CD14-positive monocyte (primary cell): Measurements from ENCODE around the gene WWOX. TPM values are rescaled to one million over a fixed set of nuclear protein-coding genes. Genes with fewer than 3 reads are reported as not detected.

Experiments used
- DNase-seq, 3 donors: peaks; one replicate each; pipeline ENCODE4 v3.0.0-alpha.2; 2011 to 2022
- H2AFZ ChIP-seq: 2 replicates; pipeline ENCODE4 v1.6.0; 2012; ENCODE audit warnings: mild to moderate bottlenecking, low read depth, low read length, inconsistent platforms; ENCODE audit not compliant: insufficient read depth, poor library complexity, severe bottlenecking
- H3K27ac ChIP-seq, 2 donors: 1 replicate in 1 of 2; 2 replicates in 1 of 2; pipeline ENCODE4 v1.5.1; 2012 to 2013; ENCODE audit warnings: low read length in 2 of 2, control low read depth in 1 of 2, inconsistent platforms in 1 of 2, low read depth in 1 of 2, mild to moderate bottlenecking in 1 of 2
- H3K27me3 ChIP-seq, 2 donors: one replicate each; pipeline versions ENCODE4 v1.6.0 to v1.6.1; 2011 to 2013; ENCODE audit warnings: low read length in 2 of 2; ENCODE audit not compliant: control insufficient read depth in 2 of 2, insufficient read depth in 2 of 2
- H3K36me3 ChIP-seq, 2 donors: replicated peaks in 1 of 2; 1 replicate in 1 of 2; 2 replicates in 1 of 2; pipeline versions ENCODE4 v1.5.1 to v1.6.1; 2012 to 2013; ENCODE audit warnings: low read length in 2 of 2, control low read depth in 1 of 2, inconsistent platforms in 1 of 2, mild to moderate bottlenecking in 1 of 2; ENCODE audit not compliant: insufficient read depth in 2 of 2, control insufficient read depth in 1 of 2
- H3K4me1 ChIP-seq, 2 donors: 1 replicate in 1 of 2; 2 replicates in 1 of 2; pipeline versions ENCODE4 v1.5.1 to v1.6.1; 2012 to 2013; ENCODE audit warnings: low read length in 2 of 2, control low read depth in 1 of 2, inconsistent platforms in 1 of 2, mild to moderate bottlenecking in 1 of 2, moderate library complexity in 1 of 2; ENCODE audit not compliant: insufficient read depth in 2 of 2, control insufficient read depth in 1 of 2
- H3K4me2 ChIP-seq: replicated peaks from 2 replicates; pipeline ENCODE3; 2012; ENCODE audit warnings: low read length, moderate library complexity, mild to moderate bottlenecking; ENCODE audit not compliant: poor library complexity, severe bottlenecking; ENCODE audit errors: extremely low read depth
- H3K4me3 ChIP-seq, 3 experiments: fragments of 200-600 bp in 1 of 3; sonication (generic) in 1 of 3; replicated peaks in 1 of 3; 1 replicate in 2 of 3; 2 replicates in 1 of 3; pipeline ENCODE4 v1.5.1; 2011 to 2013; ENCODE audit warnings: low read length in 3 of 3, mild to moderate bottlenecking in 3 of 3, control low read depth in 2 of 3, low read depth in 2 of 3, inconsistent platforms in 1 of 3, moderate library complexity in 1 of 3
- H3K79me2 ChIP-seq: 2 replicates; pipeline ENCODE4 v1.6.0; 2012; ENCODE audit warnings: mild to moderate bottlenecking, control low read depth, inconsistent platforms, low read length, moderate library complexity; ENCODE audit not compliant: insufficient read depth
- H3K9ac ChIP-seq: 2 replicates; pipeline ENCODE4 v1.6.0; 2017; ENCODE audit warnings: low read length, mild to moderate bottlenecking; ENCODE audit not compliant: insufficient read depth, poor library complexity, severe bottlenecking
- H3K9me3 ChIP-seq, 2 donors: replicated peaks in 1 of 2; 1 replicate in 1 of 2; 2 replicates in 1 of 2; pipeline versions ENCODE4 v1.5.1 to v1.6.1; 2012 to 2013; ENCODE audit warnings: low read length in 2 of 2, control low read depth in 1 of 2; ENCODE audit not compliant: control insufficient read depth in 1 of 2, insufficient read depth in 1 of 2
- H4K20me1 ChIP-seq: 2 replicates; pipeline ENCODE4 v1.6.0; 2012; ENCODE audit warnings: mild to moderate bottlenecking, low read length, control low read depth, moderate library complexity; ENCODE audit not compliant: insufficient read depth
- H3K27ac Mint-ChIP-seq, 7 donors: one replicate each; pipeline ENCODE4 v1.8.0; 2020; ENCODE audit warnings: mild to moderate bottlenecking in 7 of 7, mixed read lengths in 7 of 7, moderate library complexity in 6 of 7, inconsistent platforms in 2 of 7
- H3K27me3 Mint-ChIP-seq, 3 donors: one replicate each; pipeline ENCODE4 v1.8.0; 2021 to 2022; ENCODE audit warnings: low read depth in 3 of 3, mild to moderate bottlenecking in 3 of 3, mixed read lengths in 3 of 3, moderate library complexity in 3 of 3, inconsistent platforms in 1 of 3
- H3K36me3 Mint-ChIP-seq, 2 donors: one replicate each; pipeline ENCODE4 v1.8.0; 2020; ENCODE audit warnings: mixed read lengths in 2 of 2, inconsistent platforms in 1 of 2, mild to moderate bottlenecking in 1 of 2
- H3K4me1 Mint-ChIP-seq: one replicate; pipeline ENCODE4 v1.8.0; 2020; ENCODE audit warnings: mild to moderate bottlenecking, mixed read lengths
- H3K4me3 Mint-ChIP-seq, 2 donors: one replicate each; pipeline ENCODE4 v1.8.0; 2020; ENCODE audit warnings: mild to moderate bottlenecking in 2 of 2, mixed read lengths in 2 of 2, moderate library complexity in 1 of 2
- H3K9me3 Mint-ChIP-seq, 7 donors: one replicate each; pipeline ENCODE4 v1.8.0; 2020 to 2022; ENCODE audit warnings: mixed read lengths in 7 of 7, mild to moderate bottlenecking in 6 of 7, moderate library complexity in 6 of 7, inconsistent platforms in 2 of 7
- CTCF ChIP-seq: fragments of 200-600 bp; IDR thresholded peaks from one replicate; pipeline ENCODE4 v1.8.0; 2022; ENCODE audit warnings: antibody characterized with exemption, mild to moderate bottlenecking
- WGBS: methylation state at CpG from one replicate; pipeline ENCODE4 v1.1.5; 2013; ENCODE audit warnings: missing lambda C conversion rate; ENCODE audit not compliant: insufficient coverage; 5-methylcytosine and 5-hydroxymethylcytosine counted together
- intact Hi-C, 2 donors: fragments of 100-400 bp; cut with micrococcal nuclease; formaldehyde crosslinking; loops; one replicate each; pipeline versions ENCODE4 v1.15.0 to v1.15.1; 2023
- polyA plus RNA-seq, 3 donors: library from polyadenylated mRNA; depleted of rRNA in 1 of 3; unstranded in 2 of 3; stranded (reverse) in 1 of 3; fragments of 300-500 nt in 2 of 3; fragments of >200 nt in 1 of 3; fragmentation: Illumina TruSeq in 2 of 3; gene quantifications; 1 replicate in 2 of 3; 2 replicates in 1 of 3; pipeline ENCODE4 v1.2.3, GENCODE V29; 2012 to 2021

WWOX gene
- polyA plus RNA-seq, 3 donors = 4.0 to 7.0 (median 6.3) TPM

DNA sequence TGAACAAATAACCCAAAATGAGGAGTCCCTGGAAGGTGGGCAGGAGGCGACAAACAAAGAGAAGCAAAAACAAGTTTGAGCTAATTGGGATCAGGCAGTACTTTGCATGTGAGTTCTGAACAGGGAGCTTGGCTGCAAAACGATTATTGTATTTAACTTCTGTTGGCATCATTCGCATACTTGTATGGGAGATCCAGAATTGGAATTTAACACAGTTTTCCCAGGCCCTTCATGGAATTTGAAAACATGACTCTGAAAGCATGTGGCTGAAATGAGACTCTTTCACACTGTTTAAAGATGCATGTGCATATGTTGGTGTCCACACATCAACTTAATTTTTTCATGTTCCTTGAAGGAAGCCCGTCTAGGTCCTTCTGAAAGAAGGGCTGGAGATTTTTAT lies 674.3 kb downstream of the WWOX start:
- Histone ChIP-seq H4K20me1 (no peaks in the 10 kb centered on the region), H3K36me3 (no peaks in the 10 kb centered on the region), H3K9ac (no peak overlapping the region), H3K79me2 (no peaks in the 10 kb centered on the region), H3K27ac (no peak overlapping the region), H3K27me3 (no peaks in the 10 kb centered on the region), H2AFZ (no peak overlapping the region), H3K4me3 (no peak overlapping the region), H3K4me1 (no peaks in the 10 kb centered on the region), H3K4me2 (no peak overlapping the region), H3K9me3 (no peaks in the 10 kb centered on the region)
- Mint-ChIP-seq H3K9me3 (peaks cover 0 to 4% (median 0%) of the 10 kb centered on the region in 7 donors), H3K27me3 (peaks cover 0 to 1% (median 1%) of the 10 kb centered on the region in 3 donors), H3K36me3 (no peaks in the 10 kb centered on the region), H3K4me3 (no peak overlapping the region), H3K4me1 (peaks cover 3% of the 10 kb centered on the region), H3K27ac (no peak overlapping the region)
- intact Hi-C loops = loop anchor here in 1 of 2 donors (10.0 kb wide), 1 partner anchor 269 kb away; no protein-coding TSS in a partner anchor
- 92% methylated on average over 3 of the region's 4 CpGs for WGBS
- DNase-seq = no peak
- no peak for TF ChIP-seq CTCF

GRCh38 chr16:78775161-78775561 lies 675.7 kb downstream of the WWOX start:
- no CpG with 5 or more reads among the region's 6 CpGs for WGBS
- Histone ChIP-seq H3K4me3 (no peak overlapping the region), H3K27ac (no peak overlapping the region), H3K9ac (no peak overlapping the region), H4K20me1 (no peaks in the 10 kb centered on the region), H3K4me1 (no peaks in the 10 kb centered on the region), H3K36me3 (no peaks in the 10 kb centered on the region), H3K9me3 (no peaks in the 10 kb centered on the region), H2AFZ (no peak overlapping the region), H3K79me2 (no peaks in the 10 kb centered on the region), H3K4me2 (no peak overlapping the region), H3K27me3 (no peaks in the 10 kb centered on the region)
- TF ChIP-seq CTCF = no peak
- peaks cover 3% of the 10 kb centered on the region for H3K4me1 Mint-ChIP-seq
- no peak overlapping the region for H3K4me3 Mint-ChIP-seq
- H3K36me3 Mint-ChIP-seq = no peaks in the 10 kb centered on the region
- no peak overlapping the region for H3K27ac Mint-ChIP-seq
- peaks cover 0 to 1% (median 0%) of the 10 kb centered on the region in 3 donors for H3K27me3 Mint-ChIP-seq
- DNase-seq = no peak
- H3K9me3 Mint-ChIP-seq = peaks cover 0 to 4% (median 0%) of the 10 kb centered on the region in 7 donors
- intact Hi-C loops = loop anchor here in 1 of 2 donors (10.0 kb wide), 1 partner anchor 270 kb away; no protein-coding TSS in a partner anchor
